Measurements from ENCODE around the gene CFAP20. TPM values are rescaled to one million over a fixed set of nuclear protein-coding genes. Genes with fewer than 3 reads are reported as not detected.
A peak's percentile ranks its signal among the peaks of the same experiment; 100 is the strongest.
"Not testable (repeated sequence)": the region's sequence is repeated elsewhere in the genome, so short reads cannot be mapped to it uniquely, and the experiment has no call there.

The CFAP20 gene
- total RNA-seq, 1 experiment from 2014 or later: 129 TPM

DNA sequence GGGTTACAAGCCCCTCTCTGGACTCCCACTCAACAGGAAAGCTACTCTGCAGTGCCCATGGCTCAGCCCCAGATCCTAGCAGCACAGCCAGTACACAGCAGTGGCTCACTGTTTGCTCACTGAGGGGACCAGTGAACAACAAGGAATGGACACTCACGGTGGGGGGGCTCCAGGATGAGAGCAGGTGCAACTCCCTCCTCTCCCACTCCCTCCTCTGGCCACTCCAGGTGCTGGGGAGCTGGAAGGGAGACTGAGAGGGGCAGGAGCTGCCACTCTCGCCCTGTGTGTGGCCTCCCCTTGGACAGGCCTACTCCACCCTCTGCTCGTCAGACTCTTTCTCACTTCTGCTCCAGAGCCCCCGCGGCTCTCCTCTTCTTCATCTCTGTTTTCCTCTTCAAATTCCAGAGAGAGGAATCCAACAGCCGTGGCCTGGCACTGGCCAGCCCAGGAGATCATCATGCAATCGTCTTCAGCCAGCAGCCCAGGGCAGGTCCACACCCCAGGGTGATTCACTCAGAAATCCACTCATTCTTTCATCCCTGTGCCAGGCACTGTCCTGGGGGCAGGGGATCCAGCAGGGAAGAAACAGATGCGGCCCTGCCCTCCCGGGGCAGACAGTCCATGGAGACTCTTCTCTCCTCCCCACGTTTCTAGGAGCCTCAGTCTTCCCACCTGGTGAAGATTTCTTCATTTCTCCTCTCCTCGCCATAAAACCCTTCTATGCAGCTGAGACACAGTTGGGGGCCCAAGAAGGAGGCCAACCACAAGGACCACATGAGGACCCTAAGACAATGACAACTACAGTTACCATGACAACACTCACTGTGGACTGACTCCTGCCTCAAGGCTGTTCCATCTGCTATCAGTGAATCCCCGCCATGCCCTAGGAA, 30.7 kb downstream of the CFAP20 start:
- DNase-seq (ENCODE audit: low spot score): peak; percentile 55

DNA sequence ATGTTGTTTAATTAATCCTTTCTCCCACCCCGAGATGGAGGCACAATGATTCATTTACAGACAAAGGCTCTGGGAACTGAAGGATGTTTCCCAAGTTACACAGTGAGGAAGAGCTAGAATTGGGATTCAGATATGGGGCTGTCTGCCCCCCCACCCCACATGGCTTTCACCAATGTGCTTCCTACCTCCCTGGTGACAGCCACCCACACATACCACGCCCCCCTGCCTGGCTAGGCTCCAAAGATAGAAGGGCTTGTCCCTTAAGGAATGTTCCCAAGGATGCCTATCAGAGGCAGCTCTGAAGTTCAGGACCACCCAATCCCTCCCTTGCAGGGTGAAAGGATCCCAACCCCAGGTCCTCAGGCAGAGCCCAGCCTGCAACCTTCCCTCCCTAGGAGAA, 32.9 kb downstream of the CFAP20 start:
- DNase-seq (ENCODE audit: low spot score): no peak

DNA sequence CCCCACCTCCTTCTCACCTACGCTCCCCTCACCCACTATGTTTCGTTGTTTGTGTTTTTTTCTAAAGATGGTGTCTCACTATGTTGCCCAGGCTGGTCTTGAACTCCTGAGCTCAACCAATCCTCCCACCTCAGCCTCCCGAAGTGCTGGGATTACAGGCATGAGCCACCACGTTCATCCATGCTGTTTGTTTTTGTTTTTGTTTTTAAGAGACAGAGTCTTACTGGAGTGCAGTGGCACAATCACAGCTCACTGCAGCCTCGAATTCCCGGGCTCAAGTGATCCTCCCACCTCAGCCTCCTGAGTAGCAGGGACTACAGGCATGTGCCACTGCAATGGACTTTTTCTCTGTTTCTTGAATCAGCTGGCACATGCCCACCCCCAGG, 33.6 kb downstream of the CFAP20 start:
- DNase-seq (ENCODE audit: low spot score): not testable (repeated sequence)

DNA sequence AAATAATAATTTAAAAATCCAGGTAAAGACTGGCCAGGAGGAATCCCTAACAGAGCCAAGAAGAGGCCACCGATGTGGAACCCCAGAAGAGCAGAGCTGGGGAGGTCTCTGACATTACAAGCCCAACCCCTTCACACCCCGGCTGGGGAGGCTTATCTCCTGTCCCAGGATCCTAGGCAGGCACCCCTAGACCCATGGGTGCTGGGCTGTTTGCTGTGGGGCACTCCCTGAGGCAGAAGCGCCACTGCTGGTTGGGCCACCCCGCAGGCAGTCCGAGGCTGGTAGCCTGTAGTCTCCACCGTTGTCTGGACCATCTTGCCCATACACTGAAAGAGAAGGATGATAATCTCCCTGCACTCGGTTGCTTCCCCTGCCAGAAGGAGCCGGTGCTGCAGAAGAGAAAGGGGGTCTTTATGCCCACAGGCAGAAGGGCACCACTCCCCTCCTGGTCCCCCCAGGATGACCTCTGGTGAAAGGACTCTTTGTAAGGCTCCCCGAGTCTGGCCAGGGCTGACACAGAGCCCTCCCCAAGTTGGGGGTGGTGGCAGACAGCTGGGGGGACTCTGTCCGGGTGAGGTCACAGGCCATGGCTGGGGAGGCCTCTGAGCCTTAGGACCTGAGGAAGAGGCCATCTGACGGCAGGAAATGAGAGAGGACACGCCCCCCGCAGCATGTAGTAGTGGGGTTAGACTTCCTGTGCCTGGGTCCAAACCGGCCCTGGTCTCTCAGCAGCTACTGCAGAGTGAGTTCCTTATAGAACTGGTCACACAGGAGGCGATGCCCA, 34.2 kb downstream of the CFAP20 start:
- DNase-seq (ENCODE audit: low spot score): no peak

DNA sequence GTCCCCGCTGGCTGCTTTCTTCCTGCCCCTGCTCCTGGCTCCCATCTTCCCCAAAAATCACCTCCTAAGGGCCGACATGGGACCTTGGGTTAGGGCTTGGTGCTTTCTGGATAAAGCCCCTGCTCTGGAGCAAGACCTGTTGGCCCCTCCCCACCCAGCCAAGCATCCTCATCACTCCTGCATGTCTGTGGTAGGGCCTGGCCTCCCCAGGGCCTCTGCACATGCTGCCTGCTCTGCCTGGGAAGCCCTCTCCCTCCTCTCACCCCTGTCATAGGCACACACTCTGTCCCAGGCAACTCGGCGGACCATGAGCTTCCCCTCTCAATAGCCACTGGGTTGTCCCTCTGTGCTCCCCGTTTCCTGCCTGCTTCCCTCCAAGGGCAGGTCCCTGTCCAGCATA, 35.2 kb downstream of the CFAP20 start:
- no peak for DNase-seq (ENCODE audit: low spot score)

DNA sequence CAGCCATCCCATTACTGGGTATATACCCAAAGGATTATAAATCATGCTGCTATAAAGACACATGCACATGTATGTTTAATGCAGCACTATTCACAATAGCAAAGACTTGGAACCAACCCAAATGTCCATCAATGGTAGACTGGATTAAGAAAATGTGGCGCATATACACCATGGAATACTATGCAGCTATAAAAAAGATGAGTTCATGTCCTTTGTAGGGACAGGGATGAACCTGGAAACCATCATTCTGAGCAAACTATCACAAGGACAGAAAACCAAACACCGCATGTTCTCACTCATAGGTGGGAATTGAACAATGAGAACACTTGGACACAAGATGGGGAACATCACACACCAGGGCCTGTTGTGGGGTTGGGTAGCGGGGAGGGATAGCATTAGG, 38.8 kb downstream of the CFAP20 start:
- DNase-seq (ENCODE audit: low spot score): not testable (repeated sequence)

DNA sequence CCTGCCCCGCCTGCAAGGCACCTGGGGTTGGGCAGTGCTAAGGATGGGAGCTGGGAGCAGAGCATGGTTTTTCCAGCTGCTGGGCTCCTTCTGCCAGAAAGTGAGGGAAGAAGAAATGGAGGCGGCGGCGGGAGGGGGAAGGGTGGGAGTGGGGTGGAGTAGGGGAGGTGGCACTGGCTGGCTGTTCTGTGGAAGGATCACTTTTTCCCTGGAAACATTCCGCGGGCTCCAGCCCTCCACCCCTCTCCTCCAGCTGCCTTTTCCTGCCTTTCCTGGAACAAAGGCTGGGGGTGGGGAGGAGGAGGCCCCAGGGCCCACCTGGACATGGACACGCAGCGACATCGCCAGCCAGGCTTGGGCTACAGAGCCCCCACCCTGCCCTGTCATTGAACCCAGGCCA, 41.1 kb downstream of the CFAP20 start:
- no peak for DNase-seq (ENCODE audit: low spot score)

DNA sequence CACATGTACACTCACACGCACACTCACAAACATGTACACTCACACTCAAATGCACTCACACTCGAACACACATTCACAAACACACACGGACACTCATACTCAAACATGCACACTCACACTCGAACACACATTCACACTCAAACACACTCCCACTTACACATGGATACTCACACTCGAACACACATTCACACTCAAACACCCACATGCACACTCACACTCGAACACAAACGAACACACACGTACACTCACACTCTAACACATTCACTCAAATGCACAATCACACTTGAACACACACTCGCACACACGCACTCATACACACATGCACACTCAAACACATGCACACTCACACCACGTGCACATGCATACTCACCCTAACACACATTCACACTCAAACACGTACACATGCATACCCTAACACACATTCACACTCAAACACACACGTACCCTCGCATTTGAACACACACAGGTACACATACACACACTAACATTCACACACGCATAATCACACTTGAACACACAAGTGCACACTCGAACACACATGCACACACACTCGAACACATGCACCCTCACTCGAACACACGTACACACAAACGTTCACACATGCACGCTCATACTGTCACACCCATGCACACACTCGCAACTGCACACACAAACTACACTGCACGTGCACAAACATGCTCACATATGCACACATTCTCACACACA, 41.8 kb downstream of the CFAP20 start:
- no peak for DNase-seq (ENCODE audit: low spot score)

DNA sequence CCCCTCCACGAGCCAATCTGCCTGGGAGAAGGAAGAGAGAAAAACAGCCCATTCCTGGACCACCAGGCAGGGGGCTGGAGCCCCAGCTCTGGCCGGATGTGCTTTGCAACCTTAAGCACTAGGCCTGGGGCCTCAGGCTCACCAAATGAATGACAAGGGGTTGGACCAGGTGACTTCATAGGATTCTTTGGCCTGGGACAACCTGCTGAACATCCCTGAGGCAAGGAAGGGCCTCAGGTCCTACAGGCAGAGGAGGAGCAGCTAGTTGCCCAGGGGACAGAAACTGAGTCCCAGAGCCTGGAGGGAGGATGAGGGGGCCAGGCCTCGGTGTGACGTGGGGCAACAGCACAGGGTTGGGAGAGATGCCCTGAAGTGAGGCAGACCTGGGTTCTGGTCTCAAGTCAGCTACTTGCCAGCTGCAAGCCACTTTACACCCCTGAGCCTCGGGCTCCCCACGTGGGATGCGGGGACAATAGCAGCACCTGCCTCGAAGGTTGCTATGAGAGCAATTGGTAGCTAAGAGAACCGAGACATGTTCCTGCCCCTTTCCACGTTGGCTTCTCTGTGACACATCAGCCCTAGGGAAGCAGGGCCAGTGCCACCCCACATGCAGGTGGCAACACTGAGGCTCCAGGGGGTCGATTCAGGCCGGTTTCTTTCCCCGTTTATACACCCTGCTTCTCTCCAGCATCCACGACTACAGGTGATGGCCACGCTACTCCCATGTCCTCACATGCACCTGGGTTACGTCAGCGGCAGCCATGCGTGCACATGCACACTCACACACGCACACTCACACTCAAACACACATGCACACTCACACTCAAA, 42.6 kb downstream of the CFAP20 start:
- no peak for DNase-seq (ENCODE audit: low spot score)

DNA sequence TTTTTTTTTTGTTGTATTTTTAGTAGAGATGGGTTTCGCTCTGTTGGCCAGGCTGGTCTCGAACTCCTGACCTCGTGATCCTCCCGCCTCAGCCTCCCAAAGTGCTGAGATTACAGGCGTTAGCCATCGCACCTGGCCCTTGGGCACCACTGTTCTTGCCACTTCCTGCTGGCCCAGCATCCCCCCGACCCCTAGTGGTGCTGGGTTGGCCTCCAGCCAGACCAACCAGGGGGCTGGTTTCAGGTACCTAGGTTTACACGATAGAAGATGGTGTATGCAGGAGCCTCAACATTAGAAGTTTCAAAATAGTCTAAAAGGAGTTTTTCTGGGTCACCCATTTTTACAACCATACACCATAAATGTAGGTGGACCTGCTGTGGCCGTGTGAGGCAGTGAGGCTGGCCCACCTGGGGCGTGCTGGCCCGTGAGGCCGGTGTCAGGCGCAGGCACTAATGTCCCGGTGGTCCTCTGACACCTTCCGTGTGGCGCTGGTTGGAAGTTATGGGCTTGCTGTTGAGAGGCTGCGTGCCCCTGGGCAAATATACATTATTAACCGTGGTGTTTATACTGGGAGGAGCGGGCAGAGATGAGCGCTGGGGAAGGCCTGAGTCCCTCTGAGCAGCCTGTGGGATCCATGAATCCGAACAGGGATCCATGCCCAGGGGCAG, 43.5 kb downstream of the CFAP20 start:
- no peak for DNase-seq (ENCODE audit: low spot score)

DNA sequence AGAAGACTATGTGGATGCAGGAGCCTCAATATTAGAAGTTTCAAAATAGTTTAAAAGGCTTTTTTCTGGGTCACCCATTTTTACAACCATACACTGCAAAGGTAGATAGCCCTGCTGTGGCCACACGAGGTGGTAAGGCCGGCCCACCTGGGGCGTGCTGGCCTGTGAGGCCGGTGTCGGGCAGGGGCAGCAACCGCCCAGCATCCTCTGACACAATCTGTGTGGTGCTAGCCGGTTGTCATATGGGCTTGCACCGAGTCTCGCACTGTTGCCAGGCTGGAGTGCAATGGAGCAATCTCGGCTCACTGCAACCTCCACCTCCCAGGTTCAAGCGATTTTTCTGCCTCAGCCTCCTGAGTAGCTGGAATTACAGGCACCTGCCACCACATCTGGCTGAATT, 44.0 kb downstream of the CFAP20 start:
- DNase-seq (ENCODE audit: low spot score): no peak

DNA sequence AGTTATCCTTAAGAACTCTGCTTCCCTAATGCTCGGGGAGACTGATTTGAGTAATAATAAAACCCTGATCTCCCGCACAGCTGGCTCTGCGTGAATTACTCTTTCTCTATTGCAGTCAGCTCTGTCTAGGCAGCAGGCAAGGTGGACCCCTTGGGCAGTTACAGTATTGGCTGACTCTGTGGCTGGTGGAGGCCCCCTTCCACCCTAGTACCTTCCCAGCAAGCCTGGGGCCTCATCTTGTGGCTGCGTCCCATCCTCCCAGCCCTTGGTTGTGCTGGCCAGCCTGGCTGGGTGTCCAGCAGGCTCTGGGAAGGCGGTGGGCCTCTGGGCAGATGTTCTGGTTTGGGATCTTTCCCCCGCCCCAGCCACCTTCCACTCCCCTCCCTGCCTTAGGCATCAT, 44.5 kb downstream of the CFAP20 start:
- no peak for DNase-seq (ENCODE audit: low spot score)

DNA sequence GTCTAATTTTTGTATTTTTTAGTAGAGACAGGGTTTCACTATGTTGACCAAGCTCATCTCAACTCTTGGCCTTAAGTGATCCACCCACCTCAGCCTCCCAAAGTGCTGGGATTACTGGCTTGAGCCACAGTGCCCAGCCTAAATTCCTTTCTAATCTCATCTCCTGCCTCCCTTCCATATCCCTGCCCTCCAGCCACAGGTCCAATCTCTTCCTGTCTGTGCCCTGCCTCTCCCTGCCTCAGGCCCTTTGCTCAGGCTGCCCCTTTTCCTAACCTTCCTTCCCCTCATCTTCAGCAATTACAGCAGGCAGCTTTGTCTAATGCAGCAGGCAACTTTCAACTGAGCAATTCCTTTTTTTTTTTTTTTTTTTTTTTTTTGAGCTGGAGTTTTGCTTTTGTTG, 46.8 kb downstream of the CFAP20 start:
- no peak for DNase-seq (ENCODE audit: low spot score)

DNA sequence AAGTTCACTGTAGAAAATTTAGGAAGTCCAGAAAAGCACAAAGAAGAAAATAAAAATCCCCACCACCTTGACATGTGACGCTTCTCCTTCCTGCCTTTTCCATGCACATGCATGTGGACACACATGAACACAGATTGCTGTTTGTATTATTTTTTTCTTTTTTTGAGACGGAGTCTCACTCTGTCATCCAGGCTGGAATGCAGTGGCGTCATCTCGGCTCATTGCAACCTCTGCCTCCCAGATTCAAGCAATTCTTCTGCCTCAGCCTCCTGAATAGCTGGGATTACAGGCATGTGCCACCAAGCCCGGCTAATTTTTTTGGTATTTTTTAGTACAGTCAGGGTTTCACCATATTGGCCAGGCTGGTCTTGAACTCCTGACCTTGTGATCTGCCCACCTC, 48.5 kb downstream of the CFAP20 start:
- not testable (repeated sequence) for DNase-seq (ENCODE audit: low spot score)

DNA sequence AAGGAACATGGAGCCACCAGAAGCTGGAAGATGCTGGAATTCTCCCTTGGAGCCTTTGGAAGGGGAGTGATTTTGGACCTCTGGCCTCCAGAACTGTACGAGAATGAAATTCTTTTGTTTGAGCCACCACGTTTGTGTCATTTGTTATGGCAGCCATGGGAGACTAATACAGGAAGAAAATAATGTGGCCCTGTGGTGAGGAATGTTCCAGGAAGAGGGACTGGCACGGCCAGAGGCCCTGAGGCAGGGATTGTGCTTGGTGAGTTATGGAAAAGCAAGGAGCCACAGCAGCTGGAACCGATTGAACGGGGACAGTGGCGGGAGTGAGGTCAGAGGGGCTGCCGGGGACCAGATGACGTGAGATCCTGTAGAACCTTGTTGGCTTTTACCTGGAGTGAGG, 51.4 kb downstream of the CFAP20 start:
- no peak for DNase-seq (ENCODE audit: low spot score)

DNA sequence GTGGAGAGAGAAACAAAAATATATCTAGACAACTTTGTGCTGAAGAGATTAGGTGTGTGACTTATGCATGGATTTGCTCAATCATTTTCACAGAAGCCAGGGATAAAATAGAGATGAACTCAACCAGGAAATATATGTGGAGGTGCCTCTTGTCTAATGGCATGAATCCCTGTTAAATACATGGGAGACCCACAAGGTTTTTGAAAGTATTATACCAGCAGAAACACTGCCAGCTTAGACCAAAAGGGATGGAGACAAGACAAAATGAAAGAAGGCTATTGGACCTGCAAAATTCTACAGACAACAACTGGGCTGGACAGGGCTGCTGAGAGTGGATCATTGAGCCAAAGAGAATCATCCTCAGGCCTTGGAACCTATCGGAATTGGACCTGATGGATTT, 52.7 kb downstream of the CFAP20 start:
- DNase-seq (ENCODE audit: low spot score): no peak

DNA sequence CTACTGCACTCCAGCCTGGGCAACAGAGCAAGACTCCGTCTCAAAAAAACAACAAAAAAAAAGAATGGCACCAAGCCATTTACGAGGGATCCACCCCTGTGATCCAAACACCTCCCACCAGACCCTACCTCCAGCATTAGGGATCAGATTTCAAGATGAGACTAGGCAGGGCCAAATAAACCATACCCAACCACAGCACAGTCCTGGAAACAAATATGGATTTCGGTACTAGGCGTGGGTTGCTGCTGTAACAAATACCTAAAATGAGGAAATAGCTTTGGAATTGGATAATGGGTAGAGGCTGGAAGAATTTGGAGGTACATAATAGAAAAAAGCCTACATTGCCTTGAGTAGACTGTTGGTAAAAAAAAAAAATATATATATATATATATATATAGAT, 54.5 kb downstream of the CFAP20 start:
- DNase-seq (ENCODE audit: low spot score): no peak

DNA sequence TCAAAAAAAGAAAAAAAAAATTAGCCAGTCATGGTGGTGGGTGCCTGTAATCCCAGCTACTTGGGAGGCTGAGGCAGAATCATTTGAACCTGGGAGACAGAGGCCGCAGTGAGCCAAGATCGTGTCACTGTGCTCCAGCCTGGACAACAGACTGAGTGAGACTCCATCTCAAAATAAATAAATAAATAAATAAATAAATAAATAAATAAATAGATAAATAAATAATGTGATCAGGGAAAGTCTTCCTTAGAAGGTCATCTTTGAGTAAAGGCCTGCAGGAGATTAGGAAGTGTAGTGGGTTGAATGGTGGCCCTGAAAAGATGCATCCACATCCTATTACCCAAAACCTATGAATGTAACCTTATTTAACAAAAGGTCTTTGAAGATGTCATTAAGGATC, 56.1 kb downstream of the CFAP20 start:
- DNase-seq (ENCODE audit: low spot score): not testable (repeated sequence)

DNA sequence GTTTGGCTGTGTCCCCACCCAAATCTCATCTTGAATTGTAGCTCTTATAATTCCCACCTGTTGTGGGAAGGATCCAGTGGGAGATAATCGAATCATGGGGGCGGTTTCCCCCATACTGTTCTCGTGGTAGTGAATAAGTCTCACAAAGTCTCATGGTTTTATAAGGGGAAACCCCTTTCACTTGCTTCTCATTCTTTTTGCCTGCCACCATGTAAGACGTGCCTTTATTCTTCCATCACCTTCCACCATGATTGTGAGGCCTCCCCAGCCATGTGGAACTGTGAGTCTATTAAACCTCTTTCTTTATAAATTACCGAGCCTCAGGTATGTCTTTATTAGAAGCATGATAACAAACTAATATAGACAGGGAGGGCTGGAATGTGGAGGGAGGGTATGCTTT, 57.0 kb downstream of the CFAP20 start:
- not testable (repeated sequence) for DNase-seq (ENCODE audit: low spot score)

DNA sequence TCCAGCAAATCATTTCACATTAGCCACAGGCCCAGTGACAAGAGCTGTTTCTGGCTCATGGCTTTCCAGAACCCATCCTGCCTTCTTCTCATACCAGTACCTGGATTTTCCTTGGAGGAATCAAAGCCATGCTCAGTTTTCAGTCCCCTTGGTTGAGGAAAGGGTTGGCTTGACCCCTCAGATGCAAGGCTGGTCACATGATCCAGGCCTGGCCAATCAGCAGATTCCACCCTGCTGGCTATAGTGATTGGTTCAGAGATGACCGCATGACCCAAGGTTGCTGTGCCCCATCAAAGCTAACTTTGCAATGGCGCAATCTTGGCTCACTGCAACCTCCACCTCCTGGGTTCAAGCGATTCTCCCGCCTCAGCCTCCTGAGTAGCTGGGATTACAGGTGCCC, 58.6 kb downstream of the CFAP20 start:
- no peak for DNase-seq (ENCODE audit: low spot score)

Measured in A172 (cell line).